WTC11 (cell line): ENCODE data around the gene MDN1. TPM values are rescaled to one million over a fixed set of nuclear protein-coding genes. Genes with fewer than 3 reads are reported as not detected.

Experiments used
- ATAC-seq: fragments of 200-7000 bp; cut with Tn5 transposase; 2 replicates; pipeline ENCODE4 v1.10.0; 2021; ENCODE audit warnings: mild to moderate bottlenecking, moderate library complexity
- CTCF ChIA-PET: fragments of 300-600 bp; sonication (Branson Sonifier 250); formaldehyde crosslinking; loops from one replicate; lab custom pipeline; 2021; ENCODE audit warnings: antibody characterized with exemption; lab: Charles Lee
- POLR2A ChIA-PET: fragments of 350-600 bp; sonication (Branson Sonifier 250); formaldehyde crosslinking; loops from one replicate; lab custom pipeline; 2021; ENCODE audit warnings: antibody characterized with exemption; lab: Charles Lee
- DNase-seq: peaks from one replicate; pipeline ENCODE4 v3.0.0; 2021; ENCODE audit warnings: low spot score
- H3K27ac Mint-ChIP-seq: 2 replicates; pipeline ENCODE4 v1.8.0; 2021; ENCODE audit warnings: mixed read lengths
- H3K27me3 Mint-ChIP-seq: 2 replicates; pipeline ENCODE4 v1.8.0; 2021; ENCODE audit warnings: low read depth, mild to moderate bottlenecking, moderate library complexity, mixed read lengths
- H3K36me3 Mint-ChIP-seq: 2 replicates; pipeline ENCODE4 v1.8.0; 2021; ENCODE audit warnings: mixed read lengths
- H3K4me1 Mint-ChIP-seq: 2 replicates; pipeline ENCODE4 v1.8.0; 2022; ENCODE audit warnings: mixed read lengths
- H3K4me3 Mint-ChIP-seq: 2 replicates; pipeline ENCODE4 v1.8.0; 2021; ENCODE audit warnings: mild to moderate bottlenecking, moderate library complexity, mixed read lengths
- H3K9me3 Mint-ChIP-seq: 2 replicates; pipeline ENCODE4 v1.8.0; 2021; ENCODE audit warnings: mixed read lengths
- CBFB ChIP-seq: sonication (generic); formaldehyde crosslinking; IDR thresholded peaks from 2 replicates; pipeline ENCODE4 v1.8.1; 2022; ENCODE audit warnings: mild to moderate bottlenecking, low read depth, missing genetic modification reagents
- CREB1 ChIP-seq: sonication (generic); formaldehyde crosslinking; IDR thresholded peaks from 2 replicates; pipeline ENCODE4 v1.8.0; 2023; ENCODE audit warnings: mild to moderate bottlenecking, missing genetic modification reagents
- ETV6 ChIP-seq: sonication (generic); formaldehyde crosslinking; IDR thresholded peaks from 2 replicates; pipeline ENCODE4 v1.8.1; 2022; ENCODE audit warnings: mild to moderate bottlenecking, missing genetic modification reagents
- GABPB1 ChIP-seq: sonication (generic); formaldehyde crosslinking; IDR thresholded peaks from 2 replicates; pipeline ENCODE4 v1.8.1; 2023; ENCODE audit warnings: mild to moderate bottlenecking, missing genetic modification reagents
- GTF2I ChIP-seq: fragments of 250-450 bp; sonication (Bioruptor Pico); conservative IDR thresholded peaks from 2 replicates; pipeline ENCODE4 v1.4.0; 2021; ENCODE audit warnings: mild to moderate bottlenecking
- HMGA2 ChIP-seq: fragments of 250-450 bp; sonication (Bioruptor Pico); IDR thresholded peaks from 2 replicates; pipeline ENCODE4 v1.4.0; 2021; ENCODE audit warnings: mild to moderate bottlenecking, moderate library complexity
- HMGXB4 ChIP-seq: sonication (generic); formaldehyde crosslinking; IDR thresholded peaks from 2 replicates; pipeline ENCODE4 v1.8.1; 2023; ENCODE audit warnings: mild to moderate bottlenecking, moderate library complexity, missing genetic modification reagents
- NFATC4 ChIP-seq: fragments of 250-450 bp; sonication (Bioruptor Pico); IDR thresholded peaks from 2 replicates; pipeline ENCODE4 v1.9.0; 2021; ENCODE audit warnings: mild to moderate bottlenecking
- NFE2L1 ChIP-seq: sonication (generic); formaldehyde crosslinking; IDR thresholded peaks from 2 replicates; pipeline ENCODE4 v1.8.1; 2023; ENCODE audit warnings: missing genetic modification reagents
- PRDM15 ChIP-seq: sonication (generic); formaldehyde crosslinking; IDR thresholded peaks from 2 replicates; pipeline ENCODE4 v1.8.0; 2022; ENCODE audit warnings: missing genetic modification reagents
- RELA ChIP-seq: sonication (generic); formaldehyde crosslinking; IDR thresholded peaks from 2 replicates; pipeline ENCODE4 v1.8.1; 2022; ENCODE audit warnings: missing genetic modification reagents, mild to moderate bottlenecking, borderline replicate concordance
- SMAD4 ChIP-seq: sonication (generic); formaldehyde crosslinking; IDR thresholded peaks from 2 replicates; pipeline ENCODE4 v1.8.0; 2022; ENCODE audit warnings: mild to moderate bottlenecking, missing genetic modification reagents
- TEAD4 ChIP-seq: sonication (generic); formaldehyde crosslinking; IDR thresholded peaks from 2 replicates; pipeline ENCODE4 v1.8.0; 2022; ENCODE audit warnings: mild to moderate bottlenecking, missing genetic modification reagents
- ZBTB21 ChIP-seq: sonication (generic); formaldehyde crosslinking; IDR thresholded peaks from 2 replicates; pipeline ENCODE4 v1.8.1; 2023; ENCODE audit warnings: mild to moderate bottlenecking, missing genetic modification reagents, borderline replicate concordance
- total RNA-seq: library from RNA; stranded (reverse); gene quantifications from 3 replicates; pipeline ENCODE4 v1.2.3, GENCODE V29; 2021
- TF ChIP-seq, protein P1 (sequence below): fragments of 250-450 bp; sonication (Bioruptor Pico); IDR thresholded peaks from 2 replicates; pipeline ENCODE4 v1.9.0; 2021; ENCODE audit warnings: moderate library complexity, mild to moderate bottlenecking, inconsistent platforms, borderline replicate concordance
- TF ChIP-seq, protein P2 (sequence below): sonication (generic); formaldehyde crosslinking; IDR thresholded peaks from 2 replicates; pipeline ENCODE4 v1.8.1; 2023; ENCODE audit warnings: mild to moderate bottlenecking, missing genetic modification reagents, borderline replicate concordance
- TF ChIP-seq, protein P3 (sequence below): fragments of 250-450 bp; sonication (Bioruptor Pico); IDR thresholded peaks from 2 replicates; pipeline ENCODE4 v1.9.0; 2021; ENCODE audit warnings: mild to moderate bottlenecking

Gene MDN1
- total RNA-seq, 1 experiment from 2014 or later: 195 TPM

DNA sequence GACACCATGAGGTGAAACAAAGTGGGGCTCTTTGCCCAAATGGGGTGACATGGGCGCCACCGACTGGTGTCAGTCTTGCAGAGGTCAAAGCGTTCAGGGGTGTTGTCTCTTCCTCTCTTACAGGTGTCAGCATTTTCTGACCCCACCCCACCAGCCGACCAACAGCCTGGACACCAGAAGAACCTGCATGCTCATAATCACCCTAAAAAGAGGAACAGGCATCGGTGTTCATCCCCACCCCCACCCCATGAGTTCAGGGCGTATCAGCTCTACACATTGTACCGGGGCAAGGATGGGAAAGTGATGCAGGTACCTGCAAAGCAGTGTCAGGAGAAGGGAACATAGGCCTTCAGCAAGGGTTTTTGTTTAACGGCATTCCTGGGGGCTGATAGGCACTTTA, 195.8 kb downstream of the MDN1 start:
- peaks cover 3% of the 10 kb centered on the region for H3K4me1 Mint-ChIP-seq
- peaks cover 6% of the 10 kb centered on the region for H3K36me3 Mint-ChIP-seq
- ChIA-PET POLR2A (no interaction called here), CTCF (interaction anchor here (1.1 to 1.5 kb wide), 2 partner anchors 247 to 312 kb away, joined by 3 read pairs; no protein-coding TSS in a partner anchor)
- H3K9me3 Mint-ChIP-seq: no peaks in the 10 kb centered on the region
- no peak for ATAC-seq
- H3K27ac Mint-ChIP-seq: no peak overlapping the region
- DNase-seq: no peak
- no peak overlapping the region for H3K4me3 Mint-ChIP-seq
- H3K27me3 Mint-ChIP-seq: no peaks in the 10 kb centered on the region
- TF ChIP-seq NFATC4 (CRISPR knock-in tag): no peak
- no peak for TF ChIP-seq CBFB (CRISPR knock-in tag)
- no peak for TF ChIP-seq NFE2L1 (CRISPR knock-in tag)
- TF ChIP-seq, protein P1, sequence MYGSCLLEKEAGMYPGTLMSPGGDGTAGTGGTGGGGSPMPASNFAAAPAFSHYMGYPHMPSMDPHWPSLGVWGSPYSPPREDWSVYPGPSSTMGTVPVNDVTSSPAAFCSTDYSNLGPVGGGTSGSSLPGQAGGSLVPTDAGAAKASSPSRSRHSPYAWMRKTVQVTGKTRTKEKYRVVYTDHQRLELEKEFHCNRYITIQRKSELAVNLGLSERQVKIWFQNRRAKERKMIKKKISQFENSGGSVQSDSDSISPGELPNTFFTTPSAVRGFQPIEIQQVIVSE (CRISPR knock-in tag): no peak
- no peak for TF ChIP-seq HMGA2 (CRISPR knock-in tag)
- TF ChIP-seq, protein P2, sequence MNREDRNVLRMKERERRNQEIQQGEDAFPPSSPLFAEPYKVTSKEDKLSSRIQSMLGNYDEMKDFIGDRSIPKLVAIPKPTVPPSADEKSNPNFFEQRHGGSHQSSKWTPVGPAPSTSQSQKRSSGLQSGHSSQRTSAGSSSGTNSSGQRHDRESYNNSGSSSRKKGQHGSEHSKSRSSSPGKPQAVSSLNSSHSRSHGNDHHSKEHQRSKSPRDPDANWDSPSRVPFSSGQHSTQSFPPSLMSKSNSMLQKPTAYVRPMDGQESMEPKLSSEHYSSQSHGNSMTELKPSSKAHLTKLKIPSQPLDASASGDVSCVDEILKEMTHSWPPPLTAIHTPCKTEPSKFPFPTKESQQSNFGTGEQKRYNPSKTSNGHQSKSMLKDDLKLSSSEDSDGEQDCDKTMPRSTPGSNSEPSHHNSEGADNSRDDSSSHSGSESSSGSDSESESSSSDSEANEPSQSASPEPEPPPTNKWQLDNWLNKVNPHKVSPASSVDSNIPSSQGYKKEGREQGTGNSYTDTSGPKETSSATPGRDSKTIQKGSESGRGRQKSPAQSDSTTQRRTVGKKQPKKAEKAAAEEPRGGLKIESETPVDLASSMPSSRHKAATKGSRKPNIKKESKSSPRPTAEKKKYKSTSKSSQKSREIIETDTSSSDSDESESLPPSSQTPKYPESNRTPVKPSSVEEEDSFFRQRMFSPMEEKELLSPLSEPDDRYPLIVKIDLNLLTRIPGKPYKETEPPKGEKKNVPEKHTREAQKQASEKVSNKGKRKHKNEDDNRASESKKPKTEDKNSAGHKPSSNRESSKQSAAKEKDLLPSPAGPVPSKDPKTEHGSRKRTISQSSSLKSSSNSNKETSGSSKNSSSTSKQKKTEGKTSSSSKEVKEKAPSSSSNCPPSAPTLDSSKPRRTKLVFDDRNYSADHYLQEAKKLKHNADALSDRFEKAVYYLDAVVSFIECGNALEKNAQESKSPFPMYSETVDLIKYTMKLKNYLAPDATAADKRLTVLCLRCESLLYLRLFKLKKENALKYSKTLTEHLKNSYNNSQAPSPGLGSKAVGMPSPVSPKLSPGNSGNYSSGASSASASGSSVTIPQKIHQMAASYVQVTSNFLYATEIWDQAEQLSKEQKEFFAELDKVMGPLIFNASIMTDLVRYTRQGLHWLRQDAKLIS (CRISPR knock-in tag): no peak
- no peak for TF ChIP-seq RELA

DNA sequence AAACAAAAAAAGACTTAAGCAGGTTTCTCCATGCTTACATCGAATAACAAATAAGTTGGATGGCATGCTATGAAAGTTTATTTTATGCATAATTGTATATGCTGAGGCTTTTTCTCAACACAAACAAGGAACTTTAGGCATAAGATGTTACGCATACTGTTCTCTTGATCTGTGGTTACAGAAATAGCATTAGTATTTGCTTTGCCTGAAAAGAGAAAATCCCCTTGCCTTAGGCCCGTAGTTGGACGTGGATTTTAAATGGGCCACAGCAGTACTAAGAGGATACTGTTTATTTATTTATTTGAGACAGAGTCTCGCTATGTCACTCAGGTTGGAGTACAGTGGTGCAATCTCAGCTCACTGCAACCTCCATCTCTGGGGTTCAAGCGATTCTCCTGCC, 200.0 kb downstream of the MDN1 start:
- DNase-seq: no peak

DNA sequence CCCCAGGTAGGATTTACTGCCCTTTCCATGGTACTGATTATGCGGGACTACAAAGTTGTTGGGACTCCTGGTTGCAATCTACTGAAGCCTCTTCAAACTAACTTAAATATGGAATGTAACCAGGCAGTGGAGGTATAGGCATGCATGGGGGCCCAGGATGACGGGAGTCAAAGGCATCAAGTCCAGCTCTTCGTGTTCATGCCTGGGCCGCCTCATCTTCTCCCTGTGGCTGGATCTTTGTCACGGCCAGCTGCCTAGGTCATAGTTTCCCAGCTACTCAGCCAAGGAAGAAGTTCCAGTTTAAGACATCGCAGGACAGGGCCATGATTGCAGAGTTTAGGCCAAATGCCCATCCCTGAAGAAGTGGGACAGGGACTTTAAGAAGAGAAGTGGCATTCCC, 201.6 kb downstream of the MDN1 start:
- Mint-ChIP-seq H3K27me3 (no peaks in the 10 kb centered on the region), H3K27ac (no peak overlapping the region), H3K36me3 (no peaks in the 10 kb centered on the region), H3K4me1 (no peaks in the 10 kb centered on the region), H3K9me3 (no peaks in the 10 kb centered on the region), H3K4me3 (no peak overlapping the region)
- POLR2A ChIA-PET: no interaction called here
- CTCF ChIA-PET: interaction anchor here (0.5 to 1.9 kb wide), 2 partner anchors 146 to 246 kb away, joined by 5 to 7 read pairs; no protein-coding TSS in a partner anchor
- no peak for TF ChIP-seq CREB1 (CRISPR knock-in tag)
- no peak for TF ChIP-seq PRDM15
- no peak for TF ChIP-seq ZBTB21 (CRISPR knock-in tag)
- no peak for TF ChIP-seq GTF2I (CRISPR knock-in tag)
- TF ChIP-seq, protein P3, sequence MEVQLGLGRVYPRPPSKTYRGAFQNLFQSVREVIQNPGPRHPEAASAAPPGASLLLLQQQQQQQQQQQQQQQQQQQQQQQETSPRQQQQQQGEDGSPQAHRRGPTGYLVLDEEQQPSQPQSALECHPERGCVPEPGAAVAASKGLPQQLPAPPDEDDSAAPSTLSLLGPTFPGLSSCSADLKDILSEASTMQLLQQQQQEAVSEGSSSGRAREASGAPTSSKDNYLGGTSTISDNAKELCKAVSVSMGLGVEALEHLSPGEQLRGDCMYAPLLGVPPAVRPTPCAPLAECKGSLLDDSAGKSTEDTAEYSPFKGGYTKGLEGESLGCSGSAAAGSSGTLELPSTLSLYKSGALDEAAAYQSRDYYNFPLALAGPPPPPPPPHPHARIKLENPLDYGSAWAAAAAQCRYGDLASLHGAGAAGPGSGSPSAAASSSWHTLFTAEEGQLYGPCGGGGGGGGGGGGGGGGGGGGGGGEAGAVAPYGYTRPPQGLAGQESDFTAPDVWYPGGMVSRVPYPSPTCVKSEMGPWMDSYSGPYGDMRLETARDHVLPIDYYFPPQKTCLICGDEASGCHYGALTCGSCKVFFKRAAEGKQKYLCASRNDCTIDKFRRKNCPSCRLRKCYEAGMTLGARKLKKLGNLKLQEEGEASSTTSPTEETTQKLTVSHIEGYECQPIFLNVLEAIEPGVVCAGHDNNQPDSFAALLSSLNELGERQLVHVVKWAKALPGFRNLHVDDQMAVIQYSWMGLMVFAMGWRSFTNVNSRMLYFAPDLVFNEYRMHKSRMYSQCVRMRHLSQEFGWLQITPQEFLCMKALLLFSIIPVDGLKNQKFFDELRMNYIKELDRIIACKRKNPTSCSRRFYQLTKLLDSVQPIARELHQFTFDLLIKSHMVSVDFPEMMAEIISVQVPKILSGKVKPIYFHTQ (CRISPR knock-in tag): no peak
- no peak for TF ChIP-seq ETV6 (CRISPR knock-in tag)
- TF ChIP-seq SMAD4 (CRISPR knock-in tag): no peak
- no peak for TF ChIP-seq GABPB1 (CRISPR knock-in tag)
- TF ChIP-seq TEAD4: no peak
- no peak for ATAC-seq
- DNase-seq: no peak

More for the DNA sequence above, 200.0 kb downstream of the MDN1 start:
- Mint-ChIP-seq H3K9me3 (no peaks in the 10 kb centered on the region), H3K27me3 (no peaks in the 10 kb centered on the region), H3K36me3 (no peaks in the 10 kb centered on the region), H3K4me3 (no peak overlapping the region), H3K4me1 (no peaks in the 10 kb centered on the region), H3K27ac (no peak overlapping the region)
- ATAC-seq: no peak
- ChIA-PET CTCF (interaction anchor here (2.0 kb wide), 1 partner anchor 247 kb away, joined by 5 read pairs; no protein-coding TSS in a partner anchor), POLR2A (no interaction called here)
- no peak for TF ChIP-seq HMGXB4 (CRISPR knock-in tag)
